OCI-LY3 (cell line): ENCODE measurements around the gene HYOU1.

Source experiments
- CTCF ChIP-seq: fragments of 200-600, 300-600 bp; sonication (generic); IDR thresholded peaks from 2 replicates; pipeline ENCODE4 v1.5.1; 2014; ENCODE audit warnings: antibody characterized with exemption, low read length, low read depth
- EZH2phosphoT487 ChIP-seq: fragments of 200-600 bp; shearing (Covaris generic); IDR thresholded peaks from 2 replicates; pipeline ENCODE4 v1.6.1; 2018; ENCODE audit warnings: antibody characterized with exemption, mixed run types, low read depth

GRCh38 chr11:119103793-119104192, 46.8 kb upstream of the HYOU1 start:
- TF ChIP-seq CTCF (no peak), EZH2phosphoT487 (no peak)
